HepG2 (cell line): Measurements from ENCODE around the gene AP4E1. TPM values are rescaled to one million over a fixed set of nuclear protein-coding genes. Genes with fewer than 3 reads are reported as not detected.

Experiments used
- ARNTL ChIP-seq: sonication (generic); formaldehyde crosslinking; IDR thresholded peaks from 2 replicates; pipeline ENCODE4 v1.4.0; 2020; ENCODE audit warnings: mild to moderate bottlenecking, missing genetic modification reagents
- BATF2 ChIP-seq: sonication (generic); formaldehyde crosslinking; IDR thresholded peaks from 2 replicates; pipeline ENCODE4 v1.8.0; 2022; ENCODE audit warnings: mild to moderate bottlenecking, missing genetic modification reagents, moderate library complexity
- GATAD2A ChIP-seq: IDR thresholded peaks from 2 replicates; pipeline ENCODE4 v1.6.1; 2016
- JUND ChIP-seq: sonication (generic); formaldehyde crosslinking; IDR thresholded peaks from 2 replicates; pipeline ENCODE4 v1.8.0; 2022; ENCODE audit warnings: mild to moderate bottlenecking, missing genetic modification reagents
- MAFF ChIP-seq: IDR thresholded peaks from 2 replicates; pipeline ENCODE4 v1.6.1; 2011; ENCODE audit warnings: low read depth, low read length, improper control_type of control experiment
- MTA1 ChIP-seq: sonication (generic); formaldehyde crosslinking; IDR thresholded peaks from 2 replicates; pipeline ENCODE4 v1.4.0; 2020; ENCODE audit warnings: missing genetic modification reagents, mild to moderate bottlenecking, borderline replicate concordance
- MTERF4 ChIP-seq: sonication (generic); formaldehyde crosslinking; IDR thresholded peaks from 2 replicates; pipeline ENCODE4 v1.8.0; 2023; ENCODE audit warnings: mild to moderate bottlenecking, missing genetic modification reagents
- MYC ChIP-seq: sonication (generic); formaldehyde crosslinking; IDR thresholded peaks from 2 replicates; pipeline ENCODE4 v1.9.0; 2021; ENCODE audit warnings: missing genetic modification reagents, borderline replicate concordance
- NCOA2 ChIP-seq: sonication (generic); formaldehyde crosslinking; IDR thresholded peaks from 2 replicates; pipeline ENCODE4 v1.8.0; 2022; ENCODE audit warnings: inconsistent platforms
- NFIB ChIP-seq: sonication (generic); formaldehyde crosslinking; IDR thresholded peaks from 2 replicates; pipeline ENCODE4 v1.9.0; 2021; ENCODE audit warnings: missing genetic modification reagents, mild to moderate bottlenecking, borderline replicate concordance
- PLRG1 ChIP-seq: fragments of 450-650 bp; conservative IDR thresholded peaks from 2 replicates; pipeline ENCODE4 v1.6.1; 2016
- RBAK ChIP-seq: sonication (generic); formaldehyde crosslinking; IDR thresholded peaks from 2 replicates; pipeline ENCODE4 v1.5.1; 2020; ENCODE audit warnings: mild to moderate bottlenecking, missing genetic modification reagents
- SOX5 ChIP-seq: IDR thresholded peaks from 2 replicates; pipeline ENCODE4 v1.6.1; 2016; ENCODE audit warnings: borderline replicate concordance
- SP2 ChIP-seq: sonication (generic); formaldehyde crosslinking; IDR thresholded peaks from 2 replicates; pipeline ENCODE4 v1.5.1; 2020; ENCODE audit warnings: mild to moderate bottlenecking, missing genetic modification reagents
- SPEN ChIP-seq: sonication (generic); formaldehyde crosslinking; IDR thresholded peaks from 2 replicates; pipeline ENCODE4 v1.5.1; 2020; ENCODE audit warnings: low read depth, mild to moderate bottlenecking, missing genetic modification reagents
- SYNCRIP ChIP-seq: fragments of 200-400 bp; formaldehyde crosslinking; IDR thresholded peaks from 2 replicates; pipeline ENCODE4 v1.6.1; 2018; ENCODE audit warnings: mild to moderate bottlenecking, low read depth, low read length; ENCODE audit not compliant: insufficient read depth
- ZBTB39 ChIP-seq: sonication (generic); formaldehyde crosslinking; IDR thresholded peaks from 2 replicates; pipeline ENCODE4 v1.5.0; 2020; ENCODE audit warnings: missing genetic modification reagents
- ZBTB7A ChIP-seq: sonication (generic); formaldehyde crosslinking; IDR thresholded peaks from 2 replicates; pipeline ENCODE4 v1.8.0; 2022; ENCODE audit warnings: mild to moderate bottlenecking, missing genetic modification reagents
- ZFP36L1 ChIP-seq: sonication (generic); formaldehyde crosslinking; IDR thresholded peaks from 2 replicates; pipeline ENCODE4 v1.8.0; 2022; ENCODE audit warnings: mild to moderate bottlenecking, missing genetic modification reagents, moderate library complexity
- ZMYM4 ChIP-seq: sonication (generic); formaldehyde crosslinking; IDR thresholded peaks from 2 replicates; pipeline ENCODE4 v1.8.1; 2023; ENCODE audit warnings: mild to moderate bottlenecking, missing genetic modification reagents
- ZNF143 ChIP-seq: sonication (generic); formaldehyde crosslinking; IDR thresholded peaks from 2 replicates; pipeline ENCODE4 v1.4.0; 2020; ENCODE audit warnings: missing genetic modification reagents
- ZNF383 ChIP-seq: sonication (generic); formaldehyde crosslinking; IDR thresholded peaks from 2 replicates; pipeline ENCODE4 v1.4.0; 2020; ENCODE audit warnings: missing genetic modification reagents, mild to moderate bottlenecking, borderline replicate concordance
- ZNF496 ChIP-seq: sonication (generic); formaldehyde crosslinking; IDR thresholded peaks from 2 replicates; pipeline ENCODE4 v1.8.1; 2023; ENCODE audit warnings: mild to moderate bottlenecking, moderate library complexity, missing genetic modification reagents; ENCODE audit not compliant: insufficient replicate concordance
- ZNF530 ChIP-seq: sonication (generic); formaldehyde crosslinking; IDR thresholded peaks from 2 replicates; pipeline ENCODE4 v1.5.0; 2020; ENCODE audit warnings: low read depth, mild to moderate bottlenecking, missing genetic modification reagents
- ZNF550 ChIP-seq: sonication (generic); formaldehyde crosslinking; IDR thresholded peaks from 2 replicates; pipeline ENCODE4 v1.4.0; 2020; ENCODE audit warnings: mild to moderate bottlenecking, missing genetic modification reagents, borderline replicate concordance
- polyA plus RNA-seq, 8 experiments: library from polyadenylated mRNA; depleted of rRNA in 3 of 8; stranded (reverse) in 7 of 8; unstranded in 1 of 8; fragments of >200 nt; fragmentation: Illumina TruSeq in 4 of 8; extraction: Trizol in 4 of 8; gene quantifications; 2 replicates each; pipeline versions ENCODE4 v1.2.1 to v1.2.3, GENCODE V29; 2011 to 2016; ENCODE audit warnings: low read depth in 4 of 8, missing spikeins in 1 of 8, mixed read lengths in 1 of 8; ENCODE audit not compliant: insufficient read depth in 1 of 8
- total RNA-seq, 5 experiments: library from RNA; depleted of rRNA; stranded (reverse); fragments of >200 nt; fragmentation: Illumina TruSeq; extraction: Trizol; gene quantifications; 2 replicates each; pipeline ENCODE4 v1.2.3, GENCODE V29; 2016; ENCODE audit warnings: low read depth in 1 of 5

AP4E1 gene
- total and polyA plus RNA-seq, 2 of the 13 experiments (the other 11 are each of a cell fraction or from before 2014, with no cell fraction given): 2.2 to 7.8 TPM

GRCh38 chr15:50908209-50909009, at the start of gene AP4E1 (continued):
- TF ChIP-seq MYC (CRISPR knock-in tag) (peak; percentile 3), SPEN (peak; percentile 95), MTERF4 (0 out of 2 replicates have a peak, but pooled peaks have one; percentile 42), ZBTB7A (CRISPR knock-in tag) (no peak), RBAK (CRISPR knock-in tag) (no peak), NFIB (CRISPR knock-in tag) (no peak), SP2 (CRISPR knock-in tag) (peak; percentile 48; the same call in 1 of the 2 replicates), ZNF550 (CRISPR knock-in tag) (no peak), NCOA2 (CRISPR knock-in tag) (peak; percentile 60), JUND (CRISPR knock-in tag) (no peak), ARNTL (CRISPR knock-in tag) (no peak), ZNF143 (CRISPR knock-in tag) (no peak), ZNF496 (CRISPR knock-in tag) (no peak), GATAD2A (peak; percentile 57; the same call in 1 of the 2 replicates), PLRG1 (no peak), MTA1 (peak; percentile 65; the same call in 1 of the 2 replicates), MAFF (no peak), ZBTB39 (no peak), ZFP36L1 (CRISPR knock-in tag) (no peak), SYNCRIP (no peak), ZNF530 (CRISPR knock-in tag) (no peak), BATF2 (CRISPR knock-in tag) (0 out of 2 replicates have a peak, but pooled peaks have one; percentile 60), ZNF383 (CRISPR knock-in tag) (no peak), ZMYM4 (CRISPR knock-in tag) (peak; percentile 93), SOX5 (CRISPR knock-in tag) (peak; percentile 53)
